Suprapubic skin (tissue), 4 donors: ENCODE results near the gene COL3A1. TPM values are rescaled to one million over a fixed set of nuclear protein-coding genes. Genes with fewer than 3 reads are reported as not detected.

Source experiments
- DNase-seq, 2 donors: peaks; one replicate each; pipeline ENCODE4 v3.0.0-alpha.2; 2019; ENCODE audit warnings: low spot score in 2 of 2
- H3K27ac ChIP-seq: fragments of 200-600 bp; sonication (generic); one replicate; pipeline ENCODE4 v1.5.1; 2019
- H3K27me3 ChIP-seq: fragments of 200-600 bp; sonication (generic); one replicate; pipeline ENCODE4 v1.5.1; 2019
- H3K36me3 ChIP-seq: fragments of 200-600 bp; sonication (generic); one replicate; pipeline ENCODE4 v1.5.1; 2019
- H3K4me1 ChIP-seq: fragments of 200-600 bp; sonication (generic); one replicate; pipeline ENCODE4 v1.5.1; 2019
- H3K4me3 ChIP-seq: fragments of 200-600 bp; sonication (generic); one replicate; pipeline ENCODE4 v1.5.1; 2019; ENCODE audit warnings: mild to moderate bottlenecking
- H3K9me3 ChIP-seq: fragments of 200-600 bp; sonication (generic); one replicate; pipeline ENCODE4 v1.5.1; 2019
- CTCF ChIP-seq, 2 donors: fragments of 200-600 bp in 1 of 2; fragments of 450-650 bp in 1 of 2; sonication (generic) in 1 of 2; IDR thresholded peaks; one replicate each; pipeline ENCODE4 v1.5.1; 2016 to 2019; ENCODE audit warnings: antibody characterized with exemption in 2 of 2, mild to moderate bottlenecking in 1 of 2, moderate library complexity in 1 of 2
- EP300 ChIP-seq: sonication (generic); formaldehyde crosslinking; IDR thresholded peaks from one replicate; pipeline ENCODE4 v1.6.1; 2017; ENCODE audit warnings: antibody characterized with exemption
- POLR2A ChIP-seq, 2 donors: fragments of 450-650 bp; IDR thresholded peaks; one replicate each; pipeline ENCODE4 v1.6.1; 2017; ENCODE audit warnings: antibody characterized with exemption in 2 of 2, mild to moderate bottlenecking in 2 of 2, moderate library complexity in 2 of 2
- POLR2AphosphoS5 ChIP-seq, 3 donors: sonication (generic); formaldehyde crosslinking; IDR thresholded peaks; one replicate each; pipeline ENCODE4 v1.6.1; 2017; ENCODE audit warnings: antibody characterized with exemption in 3 of 3
- WGBS: methylation state at CpG from one replicate; pipeline ENCODE4 v1.1.5; 2018; 5-methylcytosine and 5-hydroxymethylcytosine counted together
- total RNA-seq, 4 donors: library from RNA; depleted of rRNA; stranded (reverse); fragments of >200 nt; gene quantifications; one replicate each; pipeline ENCODE4 v1.1.0, GENCODE V29; 2016

COL3A1 gene
- total RNA-seq, 4 donors from 2014 or later = 19.2 to 73.2 (median 54.9) TPM

GRCh38 chr2:188957646-188958045, 16.5 kb upstream of the COL3A1 start:
- no peak overlapping the region for H3K4me3 ChIP-seq
- H3K36me3 ChIP-seq = no peaks in the 10 kb centered on the region
- DNase-seq = no peak
- 92% methylated on average over 1 of the region's 1 CpG for WGBS
- no peak overlapping the region for H3K27ac ChIP-seq
- no peak for TF ChIP-seq EP300
- no peak for TF ChIP-seq CTCF (IDR thresholded peaks at IDR 0.05)
- no peak for TF ChIP-seq POLR2A (IDR thresholded peaks at IDR 0.05)
- no peak for TF ChIP-seq POLR2AphosphoS5 (IDR thresholded peaks at IDR 0.05)
- no peaks in the 10 kb centered on the region for H3K27me3 ChIP-seq
- H3K4me1 ChIP-seq = peaks cover 3% of the 10 kb centered on the region
- no peaks in the 10 kb centered on the region for H3K9me3 ChIP-seq

GRCh38 chr2:188963741-188964140, 10.4 kb upstream of the COL3A1 start:
- Histone ChIP-seq H3K4me1 (no peaks in the 10 kb centered on the region), H3K4me3 (no peak overlapping the region), H3K9me3 (no peaks in the 10 kb centered on the region), H3K36me3 (no peaks in the 10 kb centered on the region), H3K27me3 (no peaks in the 10 kb centered on the region), H3K27ac (no peak overlapping the region)
- no peak for DNase-seq
- 68% methylated on average over 3 of the region's 3 CpGs for WGBS
- TF ChIP-seq CTCF (IDR thresholded peaks at IDR 0.05) (no peak), POLR2A (IDR thresholded peaks at IDR 0.05) (no peak), EP300 (no peak), POLR2AphosphoS5 (IDR thresholded peaks at IDR 0.05) (no peak)

GRCh38 chr2:188964976-188965546, 9.1 kb upstream of the COL3A1 start:
- WGBS = 64% methylated on average over 1 of the region's 1 CpG
- Histone ChIP-seq H3K4me1 (no peaks in the 10 kb centered on the region), H3K27me3 (no peaks in the 10 kb centered on the region), H3K4me3 (no peak overlapping the region), H3K36me3 (no peaks in the 10 kb centered on the region), H3K27ac (no peak overlapping the region), H3K9me3 (no peaks in the 10 kb centered on the region)
- no peak for TF ChIP-seq EP300
- TF ChIP-seq CTCF (IDR thresholded peaks at IDR 0.05) = no peak
- TF ChIP-seq POLR2AphosphoS5 (IDR thresholded peaks at IDR 0.05) = no peak
- TF ChIP-seq POLR2A (IDR thresholded peaks at IDR 0.05) = no peak
- no peak for DNase-seq

GRCh38 chr2:188965563-188965962, 8.6 kb upstream of the COL3A1 start:
- no peak for TF ChIP-seq POLR2AphosphoS5 (IDR thresholded peaks at IDR 0.05)
- TF ChIP-seq POLR2A (IDR thresholded peaks at IDR 0.05) = no peak
- TF ChIP-seq CTCF (IDR thresholded peaks at IDR 0.05) = no peak
- TF ChIP-seq EP300 = no peak
- H3K27me3 ChIP-seq = no peaks in the 10 kb centered on the region
- 83% methylated on average over 2 of the region's 2 CpGs for WGBS
- DNase-seq = no peak
- H3K4me3 ChIP-seq = no peak overlapping the region
- no peaks in the 10 kb centered on the region for H3K4me1 ChIP-seq
- no peaks in the 10 kb centered on the region for H3K9me3 ChIP-seq
- H3K36me3 ChIP-seq = no peaks in the 10 kb centered on the region
- peak overlapping the region; percentile 36 for H3K27ac ChIP-seq

GRCh38 chr2:188966079-188966571, 8.0 kb upstream of the COL3A1 start:
- no peak for DNase-seq
- no peak overlapping the region for H3K4me3 ChIP-seq
- WGBS = 54% methylated on average over 4 of the region's 4 CpGs
- no peaks in the 10 kb centered on the region for H3K36me3 ChIP-seq
- no peaks in the 10 kb centered on the region for H3K4me1 ChIP-seq
- TF ChIP-seq EP300 (no peak), POLR2AphosphoS5 (IDR thresholded peaks at IDR 0.05) (no peak), POLR2A (IDR thresholded peaks at IDR 0.05) (no peak), CTCF (IDR thresholded peaks at IDR 0.05) (no peak)
- no peaks in the 10 kb centered on the region for H3K9me3 ChIP-seq
- H3K27me3 ChIP-seq = no peaks in the 10 kb centered on the region
- peak overlapping the region; percentile 36 for H3K27ac ChIP-seq
